HG02852 (cell line): ENCODE data around the gene MAML3.
A peak's percentile ranks its signal among the peaks of the same experiment; 100 is the strongest.

Experiments used
- ATAC-seq: cut with Tn5 transposase; IDR thresholded peaks from one replicate; pipeline ENCODE4 v1.9.1; 2021; ENCODE audit warnings: mild to moderate bottlenecking, moderate library complexity; ENCODE audit not compliant: unreplicated experiment

The MAML3 gene

DNA sequence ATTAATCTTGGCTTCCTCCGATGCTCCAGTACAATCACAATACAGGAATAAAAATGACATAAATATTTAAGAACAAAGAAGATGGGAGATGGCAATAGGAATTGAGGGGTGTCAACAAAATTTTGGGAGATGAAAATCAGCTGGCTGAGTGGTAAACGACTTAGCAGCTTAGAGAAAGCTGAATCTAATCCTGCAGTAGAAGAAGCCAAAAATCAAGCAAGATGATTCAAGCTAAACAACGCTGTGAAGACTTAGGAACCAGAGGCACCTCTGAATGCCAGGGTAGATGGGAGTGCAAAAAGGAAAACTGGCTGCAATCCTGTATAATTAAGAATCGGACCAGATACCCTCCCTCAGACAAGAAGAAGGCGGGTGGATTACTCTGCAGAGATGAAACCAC is 273.1 kb downstream of the MAML3 start:
- no peak for ATAC-seq

DNA sequence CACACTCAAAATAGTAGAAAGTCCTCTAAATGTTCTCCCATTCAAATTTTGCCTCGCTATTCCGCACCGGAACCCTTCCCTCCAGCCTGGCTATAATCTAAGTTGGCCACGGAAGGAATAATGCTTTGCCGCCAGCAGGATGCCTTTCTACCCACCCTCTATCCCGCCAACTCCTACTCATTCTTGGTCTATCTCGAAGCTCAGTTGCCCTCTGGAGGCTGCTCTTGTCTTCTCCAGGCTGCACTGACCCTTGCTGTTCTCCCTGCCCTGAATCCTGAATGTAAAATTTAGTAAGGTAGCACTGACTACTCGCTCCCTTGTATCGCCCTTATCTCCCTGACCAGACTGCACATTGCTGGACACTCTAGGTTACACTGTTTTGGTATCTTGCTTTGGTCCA is 275.9 kb downstream of the MAML3 start:
- ATAC-seq = no peak

DNA sequence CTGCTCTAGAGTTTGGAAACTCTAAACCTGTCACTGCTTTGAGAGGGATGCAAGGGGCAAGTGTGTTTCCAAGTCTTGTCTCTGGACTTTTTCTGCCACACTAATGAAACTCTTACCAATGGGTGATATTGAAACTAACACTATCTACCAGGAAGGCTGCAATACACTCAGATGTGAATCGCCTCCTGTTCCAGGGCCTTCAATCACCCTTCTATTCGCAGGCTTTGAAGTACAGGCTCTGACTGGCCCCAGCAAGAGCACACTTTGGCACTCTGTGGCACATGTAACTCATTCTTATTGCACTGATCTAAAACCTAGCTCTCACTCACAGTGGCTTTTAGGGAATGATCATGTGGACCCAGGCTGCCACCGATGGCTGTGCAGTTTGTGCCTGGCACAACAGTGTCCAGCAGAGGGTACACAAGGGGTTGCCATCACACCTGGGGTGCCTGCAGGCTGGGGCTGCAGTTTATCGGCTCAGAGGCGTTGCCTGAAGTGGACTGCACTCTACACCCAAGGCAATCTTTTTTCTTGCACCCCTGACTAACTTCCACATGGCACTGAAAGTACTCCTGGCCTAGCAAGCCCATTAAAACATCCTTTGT is 277.5 kb downstream of the MAML3 start:
- ATAC-seq = no peak

DNA sequence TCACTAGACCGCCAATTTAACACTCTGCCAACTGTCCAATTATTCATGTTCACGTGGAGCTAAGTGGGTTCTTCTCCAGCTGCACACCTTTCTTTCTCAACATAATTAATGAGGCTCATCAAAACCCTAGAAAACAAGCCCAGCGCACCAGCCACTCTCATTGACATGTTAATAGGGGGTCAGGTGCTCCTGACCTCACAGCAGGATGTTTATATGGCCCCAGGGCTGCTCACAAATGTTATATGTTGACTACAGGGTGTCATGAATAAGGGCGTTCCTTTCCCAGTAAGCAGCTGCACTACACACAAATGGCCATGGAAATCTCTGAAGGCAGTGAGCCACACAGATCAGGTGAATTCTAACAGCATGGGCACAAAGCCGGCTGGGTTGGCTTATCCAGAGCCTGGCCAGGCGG is 278.6 kb downstream of the MAML3 start:
- no peak for ATAC-seq

DNA sequence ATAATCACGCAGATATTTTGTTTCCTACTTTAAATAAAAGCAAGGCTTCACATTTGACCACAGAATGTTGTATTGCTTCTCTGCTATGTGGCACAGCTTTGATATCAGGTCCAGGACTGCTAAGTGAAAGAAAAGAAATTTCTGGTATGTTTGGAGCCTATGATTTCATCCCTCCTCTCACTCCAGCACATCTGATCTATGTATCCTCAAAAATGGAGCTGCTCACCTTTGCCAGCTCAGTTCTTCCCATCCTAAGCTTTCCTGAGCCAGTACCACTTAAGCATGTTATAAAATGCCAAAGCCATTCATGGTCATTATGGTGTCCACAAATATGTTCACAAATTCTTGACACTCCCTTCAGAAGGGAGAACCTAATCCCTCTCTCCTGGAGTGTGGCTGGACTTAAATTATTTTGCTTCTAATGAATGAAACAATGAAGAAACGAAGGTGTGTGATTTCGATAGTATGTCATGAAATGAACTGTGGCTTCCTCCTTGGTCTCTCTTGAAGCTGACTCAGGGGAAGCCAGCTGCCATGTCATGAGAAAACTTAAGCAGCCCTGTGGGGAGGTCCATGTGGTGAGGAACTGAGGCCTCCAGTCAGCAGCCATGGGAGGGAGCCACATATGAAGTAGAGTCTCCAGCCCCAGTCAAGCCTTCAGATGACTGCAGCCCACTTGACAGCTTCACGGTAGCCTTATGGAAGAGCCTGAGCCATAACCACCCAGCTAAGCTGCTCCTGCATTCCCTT is 280.7 kb downstream of the MAML3 start:
- ATAC-seq = no peak

DNA sequence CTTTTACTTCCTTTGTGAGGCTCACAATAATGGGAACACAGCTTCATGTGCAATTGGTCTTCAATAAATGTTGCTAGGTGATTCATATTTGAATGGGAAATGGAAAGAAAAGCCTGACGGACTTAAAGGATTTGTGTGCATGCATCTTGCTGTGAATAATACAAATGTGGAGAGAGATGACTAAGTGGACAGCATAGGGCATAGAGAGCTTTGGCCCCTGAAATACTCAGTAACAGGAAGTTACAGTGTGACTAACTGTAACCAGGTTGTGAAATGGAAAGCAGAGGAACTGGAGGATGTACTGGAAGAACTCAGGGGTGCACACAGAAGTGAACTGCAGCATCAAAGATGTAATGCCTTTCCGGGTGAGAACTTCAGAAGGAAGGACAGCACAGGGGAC is 281.7 kb downstream of the MAML3 start:
- no peak for ATAC-seq

DNA sequence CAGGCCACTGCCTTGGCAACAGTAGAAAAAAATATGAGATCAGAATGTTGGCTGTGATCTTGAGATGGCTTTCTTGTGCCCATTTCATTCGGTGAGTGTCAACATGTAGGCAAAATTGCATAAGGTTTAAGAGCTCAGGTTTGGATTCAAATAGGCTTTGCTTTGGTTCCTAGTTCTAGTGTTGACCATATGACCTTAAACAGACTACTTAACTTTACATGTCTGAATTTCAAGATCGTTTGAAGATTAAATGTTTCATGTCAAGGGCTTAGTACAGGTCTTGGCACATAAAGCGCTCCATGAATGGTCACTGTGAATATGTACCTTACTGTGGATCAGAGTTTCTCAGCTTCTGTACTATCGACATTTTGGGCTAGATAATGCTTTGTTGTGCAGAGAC is 284.2 kb downstream of the MAML3 start:
- ATAC-seq = no peak

DNA sequence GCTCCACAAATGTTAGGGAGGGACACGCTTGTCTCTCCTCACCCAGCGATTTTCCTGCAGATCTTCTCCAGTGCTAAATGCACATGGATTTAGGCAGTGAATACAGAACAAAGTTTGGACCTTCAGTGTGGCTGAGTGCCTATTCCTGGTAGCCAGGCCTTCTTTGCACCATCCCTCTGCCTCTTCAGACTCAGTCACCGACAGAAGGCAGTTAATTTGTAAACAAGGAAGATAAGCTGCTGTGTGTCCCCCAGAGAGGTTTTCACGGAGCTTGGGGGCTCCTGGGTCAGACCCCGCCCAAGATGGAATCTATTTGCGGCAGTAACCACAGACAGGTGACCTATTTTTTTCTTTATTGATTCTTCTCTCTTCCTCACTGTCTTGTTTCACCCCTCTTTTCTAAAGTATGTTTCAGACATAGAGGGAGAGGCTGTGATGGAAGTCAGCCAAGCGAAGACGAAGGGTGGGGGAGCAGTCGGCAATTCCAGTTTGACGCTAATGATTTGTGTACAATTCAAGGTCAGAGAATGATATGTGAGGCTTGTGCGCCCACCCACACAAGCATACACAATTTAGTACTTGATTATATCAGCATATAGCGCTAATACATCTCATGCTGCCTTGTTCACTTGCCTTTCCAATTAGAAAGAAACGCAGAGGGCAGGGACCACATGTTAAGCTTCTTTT is 287.6 kb downstream of the MAML3 start:
- ATAC-seq = no peak

DNA sequence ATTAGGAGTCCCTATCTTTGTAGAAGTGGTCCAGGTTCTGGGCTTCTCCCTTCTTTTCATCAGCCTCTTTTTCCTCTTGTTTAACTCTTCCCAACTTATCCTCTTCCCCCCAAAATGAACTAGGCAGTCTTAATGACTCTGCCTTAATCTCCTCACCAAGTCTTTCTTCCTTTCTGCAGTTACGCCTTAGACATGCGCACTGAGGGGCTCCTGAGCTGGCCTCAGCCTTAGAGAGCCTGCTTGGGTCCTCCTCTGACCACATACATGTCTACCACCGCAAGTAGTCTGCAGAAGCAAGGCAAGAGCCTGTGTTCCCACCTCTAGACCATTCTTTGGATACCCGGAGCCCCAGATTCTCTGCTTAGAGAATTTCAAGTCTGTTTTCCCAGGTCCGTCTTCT is 288.4 kb downstream of the MAML3 start:
- no peak for ATAC-seq

DNA sequence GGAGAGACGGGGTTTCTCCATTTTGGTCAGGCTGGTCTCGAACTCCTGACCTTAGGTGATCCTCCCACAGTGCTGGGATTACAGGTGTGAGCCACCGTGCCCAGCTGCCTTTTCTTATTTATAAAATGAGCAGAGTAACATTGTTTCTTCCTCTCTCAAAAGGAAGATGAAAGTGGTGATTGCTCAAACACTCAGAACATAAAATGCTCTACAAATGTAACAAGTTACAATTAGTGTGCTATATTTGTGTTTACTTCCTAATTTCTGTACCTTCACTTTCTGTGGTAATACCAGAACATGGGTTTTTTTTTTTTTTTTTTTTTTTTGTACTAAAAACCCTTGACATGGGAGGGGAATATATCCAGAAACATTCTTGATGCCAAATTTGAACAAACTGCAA is 290.5 kb downstream of the MAML3 start:
- ATAC-seq = no peak

DNA sequence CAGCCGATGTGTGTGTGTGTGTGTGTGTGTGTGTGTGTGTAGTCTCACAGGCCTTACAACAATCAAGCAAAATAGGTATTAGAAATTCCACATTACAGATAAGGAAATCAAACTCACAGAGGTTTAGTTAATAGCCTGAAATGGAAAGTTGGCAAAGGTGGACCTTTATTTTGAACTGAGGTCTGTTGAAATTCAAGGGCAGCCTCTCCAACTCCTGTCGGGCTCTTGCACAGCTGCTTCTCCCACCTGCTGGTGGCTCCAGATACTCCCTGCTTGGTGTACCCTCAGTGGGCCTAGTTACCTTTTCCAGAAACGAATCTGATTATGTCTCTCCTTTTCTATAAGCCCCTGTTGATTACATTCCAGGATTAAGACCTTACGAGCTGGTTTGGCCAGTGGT is 292.5 kb downstream of the MAML3 start:
- no peak for ATAC-seq

DNA sequence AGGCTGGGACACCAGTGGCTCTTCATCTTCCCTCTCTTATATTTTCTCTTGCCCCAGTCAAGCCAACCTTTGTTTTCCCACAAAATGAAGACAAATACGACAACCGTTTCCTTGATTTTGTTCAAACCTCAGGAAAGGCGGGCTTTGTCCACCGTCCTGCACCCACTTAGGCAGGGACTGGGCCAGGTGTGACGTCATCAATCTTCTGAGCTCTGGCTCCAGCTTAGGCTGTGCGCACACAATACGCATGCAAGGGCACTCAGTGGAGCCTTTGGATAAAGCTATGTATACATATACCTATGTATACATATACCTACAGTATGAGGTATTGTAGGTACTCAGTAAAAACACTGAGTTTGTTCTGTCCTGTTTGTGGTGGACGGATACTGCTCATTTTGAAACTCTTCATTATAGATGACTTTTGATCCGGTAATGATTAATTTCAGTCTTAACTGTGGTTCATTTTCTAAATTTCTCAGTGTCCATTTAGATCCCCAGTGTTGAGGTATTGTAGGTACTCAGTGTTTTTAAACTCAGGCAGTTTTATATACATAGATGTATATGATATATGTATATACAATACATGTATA is 293.5 kb downstream of the MAML3 start:
- no peak for ATAC-seq

DNA sequence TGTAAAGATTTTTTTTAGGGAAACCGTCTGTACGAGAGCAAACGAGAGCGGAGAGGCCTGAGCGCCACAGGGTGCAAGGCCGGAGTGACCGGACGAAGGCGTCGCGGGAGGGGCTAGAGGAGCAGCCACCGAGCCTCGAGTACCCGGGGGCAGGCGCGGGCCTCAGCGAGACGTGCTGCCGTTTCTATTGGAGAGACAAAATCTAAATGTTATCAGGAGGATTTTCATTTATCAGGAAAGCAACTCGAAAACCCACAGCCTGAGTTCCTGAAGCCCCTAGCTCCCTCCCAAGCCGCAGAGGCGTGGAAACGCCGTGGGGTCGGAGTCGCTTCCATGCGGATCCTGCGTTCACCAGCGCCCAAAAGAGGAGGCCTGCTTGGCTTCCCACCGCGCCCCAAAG is 294.1 kb downstream of the MAML3 start:
- ATAC-seq = no peak

DNA sequence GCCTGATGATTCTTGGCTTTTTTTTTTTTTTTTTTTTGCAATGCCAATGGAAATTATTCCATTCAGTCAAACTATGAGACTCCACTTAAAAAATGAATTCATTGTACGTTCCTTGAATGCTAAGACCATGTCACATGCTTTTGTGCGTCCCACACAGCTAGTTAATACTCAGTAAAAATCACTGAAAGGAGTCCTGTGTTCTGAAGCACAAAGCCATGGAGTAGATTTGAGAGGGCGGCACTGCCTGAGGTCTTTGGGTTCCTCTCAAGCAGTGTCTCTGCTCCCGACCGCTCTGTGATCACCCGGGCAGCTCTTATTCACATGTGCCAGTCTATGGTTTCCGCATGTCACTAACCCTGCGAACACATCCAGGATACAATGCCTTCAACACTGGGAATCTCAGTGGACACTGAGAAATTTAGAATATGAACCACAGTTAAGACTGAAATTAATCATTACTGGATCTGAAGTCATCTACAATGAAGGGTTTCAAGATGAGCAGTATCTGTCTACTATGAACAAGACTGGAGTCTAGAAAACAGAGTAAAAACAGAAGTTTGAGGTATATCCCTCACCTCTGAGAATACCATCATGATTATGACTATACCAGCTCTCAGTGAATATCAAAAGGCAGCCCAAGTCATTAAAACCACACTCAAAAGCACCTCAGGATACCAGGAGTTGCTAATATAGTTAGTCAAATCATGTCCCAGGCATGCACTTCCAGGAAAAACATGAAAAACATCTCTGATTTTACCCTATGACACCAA is 295.4 kb downstream of the MAML3 start:
- peak; percentile 95 for ATAC-seq

DNA sequence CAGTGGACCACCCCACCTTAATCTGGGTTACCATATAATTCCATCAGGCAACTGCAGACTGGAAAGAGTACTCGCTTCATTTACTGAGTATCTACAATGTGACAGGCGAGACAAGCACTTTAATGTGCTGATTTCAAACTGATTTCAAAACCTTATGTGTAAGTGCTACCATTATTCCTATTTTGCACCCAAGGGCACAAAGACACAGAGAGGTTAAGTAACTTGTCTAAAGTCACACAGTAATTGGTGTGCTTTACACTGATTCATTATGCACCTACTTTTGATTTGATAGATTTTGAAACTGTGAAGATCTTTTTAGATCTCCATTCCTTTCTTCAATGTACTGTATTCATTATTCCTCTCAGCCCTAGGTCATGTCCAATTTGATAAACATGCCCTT is 296.0 kb downstream of the MAML3 start:
- ATAC-seq = no peak

DNA sequence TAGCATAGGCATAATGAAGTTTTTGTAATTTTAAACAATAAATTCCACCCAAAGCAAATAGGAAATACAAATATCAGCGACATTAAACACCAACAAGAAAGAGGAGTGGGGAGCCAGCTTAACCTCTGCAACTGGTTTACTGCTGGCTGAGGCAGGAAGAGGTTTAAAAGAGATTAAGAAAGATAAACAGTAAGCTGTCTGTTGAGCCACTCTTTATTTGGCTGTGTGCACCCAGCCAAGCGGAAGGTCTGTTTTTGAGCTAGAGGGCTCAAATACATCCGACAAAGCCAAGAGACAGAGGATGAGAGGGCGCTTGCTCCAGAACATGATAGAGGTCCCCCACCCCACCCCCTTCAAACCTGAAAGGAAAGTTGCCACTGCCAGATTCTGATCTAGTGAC is 297.0 kb downstream of the MAML3 start:
- no peak for ATAC-seq

DNA sequence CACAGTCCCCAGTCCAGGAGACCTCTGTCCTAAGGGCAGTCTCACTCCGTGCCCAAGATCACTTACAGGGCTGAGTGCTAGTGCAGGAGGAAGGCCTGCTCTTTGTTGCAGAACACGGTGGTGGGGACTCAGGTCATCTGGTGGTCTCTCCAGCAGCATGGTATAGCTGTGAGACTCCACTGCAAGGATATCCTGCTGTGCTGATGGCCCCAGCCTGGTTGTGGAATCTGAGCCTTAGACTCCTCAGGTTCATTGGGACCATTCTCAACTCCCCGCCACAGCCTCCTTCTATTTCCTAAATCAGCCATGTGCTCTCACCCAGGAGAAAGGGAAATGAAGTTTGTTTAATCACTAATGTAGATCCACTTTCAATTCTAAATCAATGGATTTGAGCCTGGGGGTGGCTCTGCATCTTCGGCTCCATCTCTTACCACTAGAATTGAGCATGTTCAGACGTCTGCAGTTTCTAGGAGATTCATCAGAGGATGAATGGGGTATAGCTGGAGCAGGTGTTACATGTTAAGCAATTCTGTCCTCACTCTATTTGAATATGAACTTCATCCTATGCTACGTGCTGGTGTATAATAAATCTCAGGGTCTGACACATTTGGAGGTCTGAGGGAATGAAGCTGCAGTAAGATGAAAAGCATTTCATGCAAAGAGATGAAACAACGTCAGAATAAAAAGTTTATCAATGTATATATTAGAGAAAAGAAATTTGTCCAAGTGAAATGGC is 299.1 kb downstream of the MAML3 start:
- no peak for ATAC-seq

DNA sequence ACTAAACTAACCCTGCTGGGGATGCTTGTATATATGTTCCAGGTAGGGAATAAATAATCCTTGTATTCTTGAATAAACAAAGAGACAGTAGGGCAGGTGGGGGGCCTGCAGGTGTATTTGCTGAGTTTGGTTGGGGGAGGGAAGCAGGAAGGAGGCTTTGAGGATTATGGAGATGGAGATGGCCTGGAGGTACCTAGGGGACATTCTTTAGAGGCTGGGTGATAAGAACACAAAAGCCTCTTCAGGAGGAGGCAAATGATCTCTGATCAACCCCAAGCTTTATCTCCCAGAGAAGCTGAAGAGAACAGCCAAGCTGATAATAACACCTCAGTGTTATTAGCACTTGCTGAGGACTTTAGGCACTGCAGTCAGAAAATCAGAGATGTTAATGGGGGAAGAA is 300.7 kb downstream of the MAML3 start:
- no peak for ATAC-seq

DNA sequence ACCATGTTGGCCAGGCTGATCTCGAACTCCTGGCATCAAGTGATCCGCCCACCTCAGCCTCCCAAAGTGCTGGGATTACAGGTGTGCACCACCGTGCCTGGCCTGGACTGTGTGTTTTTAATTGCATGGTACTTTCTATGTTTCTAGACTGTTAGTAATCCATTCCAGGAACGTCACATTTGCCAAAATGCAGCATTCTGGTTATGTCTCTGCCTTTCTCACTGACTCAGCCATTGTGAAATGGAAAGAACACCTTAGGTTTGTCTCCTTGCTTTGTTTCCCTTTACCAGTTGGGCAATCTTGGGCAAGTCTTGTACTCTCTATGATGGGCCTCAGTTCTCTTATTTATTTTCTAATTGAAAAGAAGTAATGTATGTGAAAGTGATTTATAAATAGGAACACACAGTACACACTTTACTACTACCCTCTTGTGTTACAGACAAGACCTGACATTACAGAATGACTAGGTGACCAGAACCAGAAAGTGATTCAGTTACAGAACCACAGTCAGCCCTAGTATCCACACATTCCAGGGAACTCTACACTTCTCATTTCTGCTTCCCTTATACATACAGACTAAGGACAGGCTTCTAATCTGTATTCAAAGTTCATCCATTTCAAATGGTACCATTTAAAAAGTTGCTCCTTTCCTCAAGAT is 301.2 kb downstream of the MAML3 start:
- no peak for ATAC-seq

DNA sequence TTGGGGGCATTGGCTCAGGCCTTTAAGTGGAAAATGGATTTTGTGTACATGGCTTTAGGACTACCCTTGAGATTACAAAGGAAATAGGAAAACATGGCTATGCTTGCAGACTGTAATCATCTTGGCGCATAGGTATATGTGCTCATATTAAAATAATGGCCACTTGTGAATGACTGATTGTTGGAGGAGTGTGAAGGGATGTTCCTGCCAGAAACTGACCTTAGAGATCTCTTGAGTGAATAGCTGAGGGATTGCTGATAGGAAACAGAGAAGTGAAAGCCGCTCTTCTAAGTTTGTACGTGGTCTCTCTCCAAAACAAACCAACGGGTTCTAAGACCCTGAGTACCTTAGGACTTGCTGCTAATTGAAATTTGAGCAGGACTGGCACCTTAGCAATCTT is 302.3 kb downstream of the MAML3 start:
- no peak for ATAC-seq
